ENCODE measurements around the gene BLOC1S5. TPM values are rescaled to one million over a fixed set of nuclear protein-coding genes. Genes with fewer than 3 reads are reported as not detected.

Gene BLOC1S5
- total RNA-seq, 1 donor from 2014 or later = 24.4 TPM

GRCh38 chr6:8074213-8074612 is 10.0 kb upstream of the BLOC1S5 start:
- Mint-ChIP-seq H3K4me3 (ENCODE audit: low read depth) (no peak overlapping the region), H3K27ac (no peak overlapping the region), H3K9me3 (ENCODE audit: low read depth) (peaks cover 5% of the 10 kb centered on the region), H3K27me3 (no peaks in the 10 kb centered on the region), H3K4me1 (ENCODE audit: low read depth) (peaks cover 12% of the 10 kb centered on the region), H3K36me3 (ENCODE audit: insufficient read depth) (peaks cover 7% of the 10 kb centered on the region)
- DNase-seq (ENCODE audit: low spot score, unreplicated experiment) = no peak
- TF ChIP-seq CTCF (IDR thresholded peaks at IDR 0.05; ENCODE audit: unreplicated experiment) = no peak

GRCh38 chr6:8073758-8074157 is 9.6 kb upstream of the BLOC1S5 start:
- no peak for TF ChIP-seq CTCF (IDR thresholded peaks at IDR 0.05; ENCODE audit: unreplicated experiment)
- peaks cover 10% of the 10 kb centered on the region for H3K4me1 Mint-ChIP-seq (ENCODE audit: low read depth)
- H3K9me3 Mint-ChIP-seq (ENCODE audit: low read depth) = peaks cover 5% of the 10 kb centered on the region
- no peak overlapping the region for H3K27ac Mint-ChIP-seq
- DNase-seq (ENCODE audit: low spot score, unreplicated experiment) = no peak
- H3K36me3 Mint-ChIP-seq (ENCODE audit: insufficient read depth) = peaks cover 7% of the 10 kb centered on the region
- H3K27me3 Mint-ChIP-seq = no peaks in the 10 kb centered on the region
- H3K4me3 Mint-ChIP-seq (ENCODE audit: low read depth) = no peak overlapping the region

- Mint-ChIP-seq H3K27ac (no peak overlapping the region), H3K9me3 (ENCODE audit: low read depth) (peaks cover 4% of the 10 kb centered on the region), H3K4me3 (ENCODE audit: low read depth) (no peak overlapping the region), H3K27me3 (no peaks in the 10 kb centered on the region), H3K4me1 (ENCODE audit: low read depth) (peaks cover 8% of the 10 kb centered on the region), H3K36me3 (ENCODE audit: insufficient read depth) (peaks cover under 1% of the 10 kb centered on the region)
- no peak for DNase-seq (ENCODE audit: low spot score, unreplicated experiment)
- TF ChIP-seq CTCF (IDR thresholded peaks at IDR 0.05; ENCODE audit: unreplicated experiment) = no peak
These were observed 6.5 kb upstream of the BLOC1S5 start for GRCh38 chr6:8070718-8071117.

GRCh38 chr6:8069631-8070284 is 5.6 kb upstream of the BLOC1S5 start:
- DNase-seq (ENCODE audit: low spot score, unreplicated experiment) = no peak
- Mint-ChIP-seq H3K4me1 (ENCODE audit: low read depth) (peaks cover 10% of the 10 kb centered on the region), H3K4me3 (ENCODE audit: low read depth) (no peak overlapping the region), H3K9me3 (ENCODE audit: low read depth) (no peaks in the 10 kb centered on the region), H3K27me3 (no peaks in the 10 kb centered on the region), H3K27ac (no peak overlapping the region), H3K36me3 (ENCODE audit: insufficient read depth) (no peaks in the 10 kb centered on the region)
- TF ChIP-seq CTCF (IDR thresholded peaks at IDR 0.05; ENCODE audit: unreplicated experiment) = no peak

- H3K27ac Mint-ChIP-seq = no peak overlapping the region
- H3K9me3 Mint-ChIP-seq (ENCODE audit: low read depth) = no peaks in the 10 kb centered on the region
- no peaks in the 10 kb centered on the region for H3K27me3 Mint-ChIP-seq
These were observed 5.0 kb upstream of the BLOC1S5 start for GRCh38 chr6:8069151-8069550.

More at GRCh38 chr6:8069151-8069550, 5.0 kb upstream of the BLOC1S5 start:
- Mint-ChIP-seq H3K4me1 (ENCODE audit: low read depth) (peaks cover 9% of the 10 kb centered on the region), H3K36me3 (ENCODE audit: insufficient read depth) (no peaks in the 10 kb centered on the region), H3K4me3 (ENCODE audit: low read depth) (no peak overlapping the region)
- no peak for DNase-seq (ENCODE audit: low spot score, unreplicated experiment)
- no peak for TF ChIP-seq CTCF (IDR thresholded peaks at IDR 0.05; ENCODE audit: unreplicated experiment)

Measured in progenitor cell of endocrine pancreas (in vitro differentiated cells).